Upper lobe of right lung (tissue), 1 donor: ENCODE results near the gene C16orf86. TPM values are rescaled to one million over a fixed set of nuclear protein-coding genes. Genes with fewer than 3 reads are reported as not detected.

Experiments
- ATAC-seq: fragments of 200-7000 bp; cut with Tn5 transposase; one replicate; pipeline ENCODE4 v1.9.1; 2020; ENCODE audit warnings: mild to moderate bottlenecking, moderate library complexity
- DNase-seq: peaks from one replicate; pipeline ENCODE4 v3.0.0-alpha.2; 2020
- H3K27ac ChIP-seq: fragments of 200-600 bp; one replicate; pipeline ENCODE4 v1.8.0; 2022
- H3K27me3 ChIP-seq: fragments of 200-600 bp; one replicate; pipeline ENCODE4 v1.8.0; 2022; ENCODE audit warnings: mild to moderate bottlenecking
- H3K36me3 ChIP-seq: fragments of 200-600 bp; one replicate; pipeline ENCODE4 v1.8.0; 2022
- H3K4me1 ChIP-seq: fragments of 200-600 bp; one replicate; pipeline ENCODE4 v1.8.0; 2022
- H3K4me3 ChIP-seq: fragments of 200-600 bp; one replicate; pipeline ENCODE4 v1.8.0; 2022; ENCODE audit warnings: mild to moderate bottlenecking
- H3K9me3 ChIP-seq: fragments of 200-600 bp; one replicate; pipeline ENCODE4 v1.8.0; 2022
- intact Hi-C: fragments of 100-400 bp; cut with DNase I; formaldehyde crosslinking; loops from one replicate; pipeline ENCODE4 v1.11.0; 2022
- total RNA-seq: library from RNA; stranded (reverse); fragmentation: NEBNext Ultra II Directional; extraction: Animal tissue kit (Norgen Biotek cat#: 25700); gene quantifications from one replicate; pipeline ENCODE4 v1.2.1, GENCODE V29; 2021
- TF ChIP-seq, protein P1 (sequence below): fragments of 200-600 bp; IDR thresholded peaks from one replicate; pipeline ENCODE4 v1.8.0; 2022; ENCODE audit warnings: antibody characterized with exemption
- donor health status: DM: no; HTN: yes; CAD: no; lungs with severe emphysema.

The C16orf86 gene
- total RNA-seq, 1 donor from 2014 or later = 3.8 TPM

DNA sequence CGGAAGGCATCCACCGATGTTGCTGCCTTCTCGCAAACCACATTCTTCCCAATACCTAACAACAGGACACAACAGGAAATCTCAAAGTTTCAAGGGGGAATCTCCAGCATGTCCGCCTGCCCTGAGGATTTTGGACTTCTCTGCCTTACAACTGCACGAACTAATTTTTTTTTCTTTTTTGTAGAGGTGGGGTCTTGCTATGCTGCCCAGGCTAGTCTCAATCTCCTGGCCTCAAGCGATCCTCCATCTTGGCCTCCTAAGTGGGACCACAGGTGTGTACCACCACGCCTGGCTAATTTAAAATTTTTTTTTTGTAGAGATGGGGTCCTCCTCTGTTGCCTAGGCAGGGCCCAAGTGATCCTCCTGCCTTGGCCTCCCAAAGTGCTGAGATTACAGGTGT, 9.4 kb downstream of the C16orf86 start:
- no peak overlapping the region for H3K27ac ChIP-seq
- intact Hi-C loops = loop anchor here (10.0 kb wide), 1 partner anchor 249 kb away; no protein-coding TSS in a partner anchor
- H3K27me3 ChIP-seq = no peaks in the 10 kb centered on the region
- no peak for DNase-seq
- TF ChIP-seq, protein P1, sequence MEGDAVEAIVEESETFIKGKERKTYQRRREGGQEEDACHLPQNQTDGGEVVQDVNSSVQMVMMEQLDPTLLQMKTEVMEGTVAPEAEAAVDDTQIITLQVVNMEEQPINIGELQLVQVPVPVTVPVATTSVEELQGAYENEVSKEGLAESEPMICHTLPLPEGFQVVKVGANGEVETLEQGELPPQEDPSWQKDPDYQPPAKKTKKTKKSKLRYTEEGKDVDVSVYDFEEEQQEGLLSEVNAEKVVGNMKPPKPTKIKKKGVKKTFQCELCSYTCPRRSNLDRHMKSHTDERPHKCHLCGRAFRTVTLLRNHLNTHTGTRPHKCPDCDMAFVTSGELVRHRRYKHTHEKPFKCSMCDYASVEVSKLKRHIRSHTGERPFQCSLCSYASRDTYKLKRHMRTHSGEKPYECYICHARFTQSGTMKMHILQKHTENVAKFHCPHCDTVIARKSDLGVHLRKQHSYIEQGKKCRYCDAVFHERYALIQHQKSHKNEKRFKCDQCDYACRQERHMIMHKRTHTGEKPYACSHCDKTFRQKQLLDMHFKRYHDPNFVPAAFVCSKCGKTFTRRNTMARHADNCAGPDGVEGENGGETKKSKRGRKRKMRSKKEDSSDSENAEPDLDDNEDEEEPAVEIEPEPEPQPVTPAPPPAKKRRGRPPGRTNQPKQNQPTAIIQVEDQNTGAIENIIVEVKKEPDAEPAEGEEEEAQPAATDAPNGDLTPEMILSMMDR = no peak
- peaks cover 25% of the 10 kb centered on the region for H3K4me1 ChIP-seq
- ATAC-seq = no peak
- H3K36me3 ChIP-seq = no peaks in the 10 kb centered on the region
- H3K4me3 ChIP-seq = no peak overlapping the region
- no peaks in the 10 kb centered on the region for H3K9me3 ChIP-seq

DNA sequence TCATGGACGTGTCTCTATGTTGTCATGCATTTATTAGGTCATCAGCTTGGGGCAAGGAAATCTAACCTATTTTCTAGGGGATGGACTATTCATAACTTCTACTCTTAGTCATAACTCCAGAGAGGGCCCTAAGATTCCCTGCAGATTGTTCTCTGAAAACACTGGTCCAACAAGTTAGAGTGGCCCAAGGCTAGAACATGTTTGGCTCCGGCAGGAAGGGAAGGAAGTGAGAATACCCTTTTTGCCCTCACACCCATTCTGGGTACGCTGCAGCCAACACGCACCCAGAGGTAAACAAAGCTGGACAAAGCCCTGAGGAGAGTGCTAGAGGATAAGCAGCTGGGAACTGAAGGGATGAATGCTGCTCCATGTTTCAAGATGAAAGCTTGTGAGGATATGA, 9.9 kb downstream of the C16orf86 start:
- Histone ChIP-seq H3K9me3 (no peaks in the 10 kb centered on the region), H3K4me1 (peaks cover 25% of the 10 kb centered on the region), H3K27ac (no peak overlapping the region), H3K27me3 (no peaks in the 10 kb centered on the region), H3K4me3 (no peak overlapping the region), H3K36me3 (no peaks in the 10 kb centered on the region)
- intact Hi-C loops = loop anchor here (10.0 kb wide), 1 partner anchor 248 kb away; no protein-coding TSS in a partner anchor
- no peak for DNase-seq
- no peak for ATAC-seq
- TF ChIP-seq, protein P1 = no peak

DNA sequence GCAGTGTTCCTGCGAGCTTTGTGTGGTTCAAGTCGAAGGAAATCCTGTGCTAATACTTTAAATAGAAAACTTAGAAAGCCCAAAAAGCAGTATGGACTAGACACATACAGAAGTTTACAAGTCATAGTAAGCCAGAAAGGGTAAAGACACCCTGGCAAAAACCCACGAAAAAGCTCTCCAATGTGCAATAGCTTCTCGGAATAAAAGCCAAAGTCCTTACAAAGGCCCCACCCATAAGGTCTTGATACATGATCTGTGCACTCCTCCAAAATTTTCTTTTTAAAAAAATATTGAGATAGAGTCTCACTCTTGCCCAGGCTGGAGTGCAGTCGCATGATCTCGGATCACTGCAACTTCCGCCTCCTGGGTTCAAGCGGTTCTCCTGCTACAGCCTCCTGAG, 10.3 kb downstream of the C16orf86 start:
- H3K4me3 ChIP-seq = no peak overlapping the region
- no peak overlapping the region for H3K27ac ChIP-seq
- ATAC-seq (no peak), DNase-seq (no peak)
- TF ChIP-seq, protein P1 = no peak
- H3K9me3 ChIP-seq = no peaks in the 10 kb centered on the region
- no peaks in the 10 kb centered on the region for H3K27me3 ChIP-seq
- H3K36me3 ChIP-seq = no peaks in the 10 kb centered on the region
- intact Hi-C loops = loop anchor here (10.0 kb wide), 1 partner anchor 248 kb away; no protein-coding TSS in a partner anchor
- peaks cover 25% of the 10 kb centered on the region for H3K4me1 ChIP-seq

DNA sequence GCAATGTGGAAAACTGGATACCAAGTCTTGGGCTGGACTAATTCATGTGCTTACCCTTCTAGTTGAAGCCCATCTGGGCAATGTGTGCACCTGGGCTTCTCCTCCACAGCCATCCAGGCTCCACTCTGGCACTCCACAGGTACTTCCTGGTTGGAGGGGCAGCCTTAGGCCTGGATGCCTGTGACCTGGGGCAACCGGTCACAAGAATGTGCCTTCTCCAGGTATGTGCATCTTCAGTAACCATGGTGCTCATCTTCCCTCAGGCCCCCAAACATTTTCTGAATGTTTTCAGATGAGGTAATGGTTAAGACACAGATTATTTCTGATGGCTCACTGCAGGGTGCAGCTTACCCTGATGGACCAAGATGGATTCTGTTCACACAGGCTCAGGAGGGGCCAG, 11.1 kb downstream of the C16orf86 start:
- TF ChIP-seq, protein P1 = no peak
- no peak overlapping the region for H3K4me3 ChIP-seq
- ATAC-seq (no peak), DNase-seq (no peak)
- H3K36me3 ChIP-seq = no peaks in the 10 kb centered on the region
- intact Hi-C loops = loop anchor here (10.0 kb wide), 1 partner anchor 247 kb away; no protein-coding TSS in a partner anchor
- H3K4me1 ChIP-seq = peaks cover 21% of the 10 kb centered on the region
- no peaks in the 10 kb centered on the region for H3K9me3 ChIP-seq
- no peak overlapping the region for H3K27ac ChIP-seq
- no peaks in the 10 kb centered on the region for H3K27me3 ChIP-seq

DNA sequence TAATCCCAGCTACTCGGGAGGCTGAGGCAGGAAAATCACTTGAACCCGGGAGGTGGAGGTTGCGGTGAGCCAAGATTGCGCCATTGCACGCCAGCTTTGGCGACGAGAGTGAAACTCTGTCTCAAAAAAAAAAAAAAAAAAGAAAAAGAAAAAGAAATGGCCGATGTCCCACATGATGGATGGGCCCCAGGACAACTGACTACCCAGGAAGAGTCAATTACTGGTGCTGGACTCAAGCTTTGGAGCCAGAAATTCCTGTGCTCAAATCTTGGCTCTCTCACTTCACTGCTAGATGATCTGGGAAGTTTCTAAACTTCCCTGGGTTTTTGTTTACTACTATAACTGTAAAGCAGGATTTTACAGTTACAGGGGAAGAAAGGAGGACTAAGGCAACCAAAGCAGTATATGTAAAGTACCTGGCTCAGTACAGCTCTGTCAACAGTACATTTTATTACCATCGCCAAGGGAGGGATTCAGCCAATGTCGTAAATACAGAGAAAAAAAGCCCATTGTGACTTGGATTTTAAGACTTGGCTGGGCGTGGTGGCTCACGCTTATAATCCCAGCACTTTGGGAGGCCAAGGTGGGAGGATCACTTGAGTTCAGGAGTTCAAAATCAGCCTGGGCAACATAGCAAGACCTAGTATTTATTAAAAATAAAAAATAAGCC, 11.9 kb downstream of the C16orf86 start:
- TF ChIP-seq, protein P1 = no peak
- no peak for ATAC-seq
- Histone ChIP-seq H3K27ac (no peak overlapping the region), H3K9me3 (no peaks in the 10 kb centered on the region), H3K27me3 (no peaks in the 10 kb centered on the region), H3K4me1 (peaks cover 14% of the 10 kb centered on the region), H3K4me3 (no peak overlapping the region), H3K36me3 (no peaks in the 10 kb centered on the region)
- intact Hi-C loops = loop anchor here (10.0 kb wide), 1 partner anchor 246 kb away; no protein-coding TSS in a partner anchor
- DNase-seq = no peak
